NK-92 (cell line): Measurements from ENCODE around the gene DLG2.
"Not testable (repeated sequence)": the region's sequence is repeated elsewhere in the genome, so short reads cannot be mapped to it uniquely, and the experiment has no call there.

Experiments used
- DNase-seq: peaks from one replicate; lab custom pipeline; 2025; ENCODE audit not compliant: unreplicated experiment; lab: John Stamatoyannopoulos, UW

Gene DLG2

GRCh38 chr11:85346484-85346883, 280.7 kb downstream of the DLG2 start:
- DNase-seq: no peak

GRCh38 chr11:85340846-85341245, 286.3 kb downstream of the DLG2 start:
- not testable (repeated sequence) for DNase-seq

- no peak for DNase-seq
Observed at GRCh38 chr11:85318573-85318972, 308.6 kb downstream of the DLG2 start.

- DNase-seq: no peak
Observed at GRCh38 chr11:85316967-85317366, 310.2 kb downstream of the DLG2 start.

- DNase-seq: no peak
Observed at GRCh38 chr11:85313741-85314140, 313.4 kb downstream of the DLG2 start.

GRCh38 chr11:85310479-85310878, 316.7 kb downstream of the DLG2 start:
- no peak for DNase-seq

- DNase-seq: no peak
Observed at GRCh38 chr11:85307366-85307765, 319.8 kb downstream of the DLG2 start.

- DNase-seq: no peak
Observed at GRCh38 chr11:85301895-85302678, 325.1 kb downstream of the DLG2 start.

GRCh38 chr11:85299258-85299942, 327.7 kb downstream of the DLG2 start:
- DNase-seq: no peak

- no peak for DNase-seq
Observed at GRCh38 chr11:85295694-85296271, 331.4 kb downstream of the DLG2 start.

- DNase-seq: no peak
Observed at GRCh38 chr11:85281550-85281949, 345.6 kb downstream of the DLG2 start.

GRCh38 chr11:85279267-85279666, 347.9 kb downstream of the DLG2 start:
- DNase-seq: no peak

- DNase-seq: no peak
Observed at GRCh38 chr11:85277693-85278092, 349.5 kb downstream of the DLG2 start.

- no peak for DNase-seq
Observed at GRCh38 chr11:85276332-85276731, 350.8 kb downstream of the DLG2 start.

GRCh38 chr11:85270315-85270714, 356.8 kb downstream of the DLG2 start:
- DNase-seq: not testable (repeated sequence)

GRCh38 chr11:85269109-85269508, 358.0 kb downstream of the DLG2 start:
- DNase-seq: no peak

GRCh38 chr11:85266646-85267045, 360.5 kb downstream of the DLG2 start:
- DNase-seq: no peak

- no peak for DNase-seq
Observed at GRCh38 chr11:85263328-85263727, 363.8 kb downstream of the DLG2 start.

- no peak for DNase-seq
Observed at GRCh38 chr11:85257837-85258236, 369.3 kb downstream of the DLG2 start.

GRCh38 chr11:85256433-85256832, 370.7 kb downstream of the DLG2 start:
- no peak for DNase-seq

- DNase-seq: no peak
Observed at GRCh38 chr11:85249482-85249881, 377.7 kb downstream of the DLG2 start.

GRCh38 chr11:85247797-85248196, 379.3 kb downstream of the DLG2 start:
- no peak for DNase-seq
